HCT116 (cell line): ENCODE results near the gene CDHR5. TPM values are rescaled to one million over a fixed set of nuclear protein-coding genes. Genes with fewer than 3 reads are reported as not detected.

Source experiments
- ATAC-seq: fragments of 200-7000 bp; cut with Tn5 transposase; 2 replicates; pipeline ENCODE4 v1.9.1; 2020; ENCODE audit warnings: mild to moderate bottlenecking, moderate library complexity
- BruUV-seq: library from RNA; stranded (reverse); fragments of 400-500 nt; replicated peaks from 2 replicates; lab custom pipeline; 2021; lab: Mats Ljungman, UMichigan
- CTCF ChIA-PET: fragments of 300-600 bp; sonication (Branson Sonifier 250); formaldehyde crosslinking; loops from one replicate; lab custom pipeline; 2021; ENCODE audit warnings: antibody characterized with exemption; lab: Charles Lee
- POLR2A ChIA-PET: fragments of 300-600, 350-600 bp; sonication (Branson Sonifier 250); formaldehyde crosslinking; loops from one replicate; lab custom pipeline; 2021; ENCODE audit warnings: antibody characterized with exemption; lab: Charles Lee
- RAD21 ChIA-PET, 2 experiments: fragments of 300-600 bp; sonication (Branson Sonifier 250); formaldehyde crosslinking; loops; one replicate each; lab custom pipeline; 2023; ENCODE audit warnings: low total read pairs in 2 of 2; ENCODE audit not compliant: uncharacterized antibody in 2 of 2, unreplicated experiment in 2 of 2, low non-redundant PET in 1 of 2; lab: Charles Lee
- DNase-seq: peaks from one replicate; pipeline ENCODE4 v3.0.0-alpha.2; 2010; ENCODE audit warnings: low read depth, low spot score
- H2AFZ ChIP-seq: fragments of 200-600 bp; shearing (Covaris generic), sonication (generic); 2 replicates; pipeline ENCODE4 v1.6.1; 2017; ENCODE audit warnings: low read depth, mixed run types, mixed read lengths, antibody characterized with exemption, low read length; ENCODE audit not compliant: poor library complexity, severe bottlenecking
- H3K27ac ChIP-seq: 2 replicates; pipeline ENCODE4 v1.5.1; 2012; ENCODE audit warnings: low read depth, low read length
- H3K27me3 ChIP-seq: fragments of 200-600 bp; sonication (generic); 2 replicates; pipeline ENCODE4 v1.6.1; 2016; ENCODE audit warnings: mixed run types, low read length, mixed read lengths; ENCODE audit not compliant: insufficient read depth
- H3K36me3 ChIP-seq, 2 experiments: fragments of 200-500 bp in 1 of 2; fragments of 200-600 bp in 1 of 2; sonication (Bioruptor generic) in 1 of 2; sonication (generic) in 1 of 2; 2 replicates each; pipeline versions ENCODE4 v1.5.1 to v1.6.1; 2014 to 2016; ENCODE audit warnings: low read length in 2 of 2, inconsistent platforms in 1 of 2, mixed read lengths in 1 of 2, mixed run types in 1 of 2; ENCODE audit not compliant: insufficient read depth in 2 of 2, control insufficient read depth in 1 of 2
- H3K4me1 ChIP-seq, 2 experiments: fragments of 200-600 bp in 1 of 2; sonication (generic) in 1 of 2; 2 replicates each; pipeline versions ENCODE4 v1.5.1 to v1.6.1; 2012 to 2017; ENCODE audit warnings: low read length in 2 of 2, inconsistent platforms in 1 of 2, mild to moderate bottlenecking in 1 of 2, mixed read lengths in 1 of 2, mixed run types in 1 of 2, moderate library complexity in 1 of 2; ENCODE audit not compliant: insufficient read depth in 2 of 2, control insufficient read depth in 1 of 2
- H3K4me2 ChIP-seq: fragments of 200-600 bp; sonication (generic); 2 replicates; pipeline ENCODE4 v1.6.1; 2017; ENCODE audit warnings: mixed run types, low read length, mixed read lengths
- H3K4me3 ChIP-seq, 2 experiments: fragments of 200-600 bp in 1 of 2; sonication (generic) in 1 of 2; replicated peaks in 1 of 2; 2 replicates each; pipeline ENCODE4 v1.5.1; 2011 to 2016; ENCODE audit warnings: low read length in 2 of 2, control low read depth in 1 of 2, low read depth in 1 of 2, mild to moderate bottlenecking in 1 of 2, mixed read lengths in 1 of 2, mixed run types in 1 of 2
- H3K79me2 ChIP-seq: fragments of 200-600 bp; sonication (generic); 2 replicates; pipeline ENCODE4 v1.6.1; 2017; ENCODE audit warnings: mild to moderate bottlenecking, mixed run types, low read length, moderate library complexity, mixed read lengths; ENCODE audit not compliant: insufficient read depth
- H3K9ac ChIP-seq: fragments of 200-600 bp; sonication (generic); 2 replicates; pipeline ENCODE4 v1.6.1; 2016; ENCODE audit warnings: low read length, mixed read lengths
- H3K9me2 ChIP-seq: fragments of 200-600 bp; sonication (generic), shearing (Covaris generic); 2 replicates; pipeline ENCODE4 v1.6.1; 2017; ENCODE audit warnings: mixed run types, mild to moderate bottlenecking, moderate library complexity; ENCODE audit not compliant: insufficient read depth
- H3K9me3 ChIP-seq, 2 experiments: fragments of 200-500 bp in 1 of 2; fragments of 200-600 bp in 1 of 2; sonication (Bioruptor generic) in 1 of 2; sonication (generic) in 1 of 2; 2 replicates each; pipeline ENCODE4 v1.6.1; 2014 to 2017; ENCODE audit warnings: low read length in 2 of 2, mixed read lengths in 2 of 2, inconsistent platforms in 1 of 2, low read depth in 1 of 2, mild to moderate bottlenecking in 1 of 2, mixed run types in 1 of 2, moderate library complexity in 1 of 2; ENCODE audit not compliant: control insufficient read depth in 1 of 2, insufficient read depth in 1 of 2
- H4K20me1 ChIP-seq: fragments of 200-600 bp; sonication (generic), shearing (Covaris generic); 2 replicates; pipeline ENCODE4 v1.6.1; 2017; ENCODE audit warnings: mixed run types, mild to moderate bottlenecking, moderate library complexity; ENCODE audit not compliant: insufficient read depth
- CEBPB ChIP-seq: IDR thresholded peaks from 2 replicates; pipeline ENCODE4 v1.6.1; 2012; ENCODE audit warnings: low read depth
- CTCF ChIP-seq, 3 experiments: fragments of 200-600 bp in 1 of 3; sonication (generic) in 1 of 3; IDR thresholded peaks in 2 of 3; conservative IDR thresholded peaks in 1 of 3; 2 replicates each; pipeline ENCODE4 v1.5.1; 2012 to 2017; ENCODE audit warnings: low read depth in 2 of 3, low read length in 2 of 3, antibody characterized with exemption in 1 of 3, borderline replicate concordance in 1 of 3, control low read depth in 1 of 3, mild to moderate bottlenecking in 1 of 3, mixed read lengths in 1 of 3, mixed run types in 1 of 3, moderate library complexity in 1 of 3; ENCODE audit not compliant: insufficient read depth in 1 of 3
- EZH2 ChIP-seq: fragments of 200-600 bp; sonication (generic); IDR thresholded peaks from 2 replicates; pipeline ENCODE4 v1.6.1; 2017; ENCODE audit warnings: antibody characterized with exemption, mixed run types
- EZH2phosphoT487 ChIP-seq: fragments of 200-600 bp; IDR thresholded peaks from 2 replicates; pipeline ENCODE4 v1.6.1; 2018; ENCODE audit warnings: antibody characterized with exemption, borderline replicate concordance
- FOSL1 ChIP-seq: IDR thresholded peaks from 2 replicates; pipeline ENCODE4 v1.6.1; 2012; ENCODE audit warnings: low read depth
- JUND ChIP-seq: IDR thresholded peaks from 2 replicates; pipeline ENCODE4 v1.6.1; 2012
- MAX ChIP-seq: IDR thresholded peaks from 2 replicates; pipeline ENCODE4 v1.6.1; 2012
- POLR2AphosphoS5 ChIP-seq: IDR thresholded peaks from 2 replicates; pipeline ENCODE4 v1.6.1; 2011; ENCODE audit warnings: mild to moderate bottlenecking, low read depth, low read length, moderate library complexity
- REST ChIP-seq: IDR thresholded peaks from 2 replicates; pipeline ENCODE4 v1.6.1; 2012; ENCODE audit warnings: low read depth
- SP1 ChIP-seq: IDR thresholded peaks from 2 replicates; pipeline ENCODE4 v1.6.1; 2012; ENCODE audit warnings: low read depth
- TCF7L2 ChIP-seq: IDR thresholded peaks from 2 replicates; pipeline ENCODE4 v1.7.0; 2011; ENCODE audit warnings: borderline replicate concordance, inconsistent platforms; ENCODE audit not compliant: insufficient read depth, insufficient read length; ENCODE audit errors: extremely low read depth
- ZNF274 ChIP-seq: fragments of 200-500 bp; sonication (Bioruptor generic); IDR thresholded peaks from 2 replicates; pipeline ENCODE4 v1.6.1; 2014; ENCODE audit warnings: mild to moderate bottlenecking, low read depth, low read length, inconsistent platforms
- intact Hi-C: fragments of 100-400 bp; cut with micrococcal nuclease; formaldehyde crosslinking; loops from 2 replicates; pipeline ENCODE4 v1.10.0; 2022
- total RNA-seq: library from RNA; stranded (reverse); gene quantifications from one replicate; pipeline ENCODE4 v1.2.1, GENCODE V29; 2021; ENCODE audit not compliant: unreplicated experiment
- TF ChIP-seq, protein P1 (sequence below): IDR thresholded peaks from 2 replicates; pipeline ENCODE4 v1.6.1; 2012

The CDHR5 gene
- total RNA-seq, 1 experiment from 2014 or later: not detected

GRCh38 chr11:621838-622237, 2.9 kb downstream of the CDHR5 start:
- Histone ChIP-seq H2AFZ (no peak overlapping the region), H3K36me3 (peaks cover 3 to 4% of the 10 kb centered on the region in 2 experiments; a peak in 2 of 4 replicates), H3K27me3 (no peaks in the 10 kb centered on the region), H3K27ac (no peak overlapping the region), H4K20me1 (no peaks in the 10 kb centered on the region), H3K9ac (no peak overlapping the region), H3K4me3 (no peak overlapping the region), H3K9me2 (no peaks in the 10 kb centered on the region), H3K9me3 (no peaks in the 10 kb centered on the region), H3K4me1 (peaks cover 0 to 14% of the 10 kb centered on the region in 2 experiments; a peak in 2 of 4 replicates), H3K79me2 (peaks cover 2% of the 10 kb centered on the region; the same call in 1 of the 2 replicates), H3K4me2 (no peak overlapping the region)
- TF ChIP-seq CTCF (IDR thresholded peaks at IDR 0.05 in 2 of 3, conservative IDR thresholded peaks at IDR 0.05 in 1 of 3; ENCODE audit: borderline replicate concordance in 1 of 3, insufficient read depth in 1 of 3, low read depth in 2 of 3, low read length in 2 of 3) (no peak), JUND (no peak), TCF7L2 (no peak), ZNF274 (no peak), EZH2 (no peak), REST (no peak), POLR2AphosphoS5 (no peak), SP1 (no peak), EZH2phosphoT487 (no peak), MAX (no peak), FOSL1 (no peak), CEBPB (no peak)
- TF ChIP-seq, protein P1, sequence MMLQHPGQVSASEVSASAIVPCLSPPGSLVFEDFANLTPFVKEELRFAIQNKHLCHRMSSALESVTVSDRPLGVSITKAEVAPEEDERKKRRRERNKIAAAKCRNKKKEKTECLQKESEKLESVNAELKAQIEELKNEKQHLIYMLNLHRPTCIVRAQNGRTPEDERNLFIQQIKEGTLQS: no peak
- ChIA-PET RAD21 (no interaction called here), POLR2A (no interaction called here), CTCF (no interaction called here)
- no peak for DNase-seq
- ATAC-seq: no peak
- intact Hi-C loops: no loop called here
- no TSS peak for BruUV-seq
